Calu3 (cell line): ENCODE data around the gene VPS25. TPM values are rescaled to one million over a fixed set of nuclear protein-coding genes. Genes with fewer than 3 reads are reported as not detected.

Experiments
- BruUV-seq: library from RNA; stranded (reverse); fragments of 400-500 nt; replicated peaks from 2 replicates; lab custom pipeline; 2021; lab: Mats Ljungman, UMichigan
- CTCF ChIA-PET: fragments of 300-600 bp; sonication (Branson Sonifier 250); formaldehyde crosslinking; loops from one replicate; lab custom pipeline; 2022; ENCODE audit warnings: antibody characterized with exemption; lab: Charles Lee
- DNase-seq: peaks from one replicate; pipeline ENCODE4 v3.0.0; 2022
- H3K27ac Mint-ChIP-seq: one replicate; pipeline ENCODE4 v1.8.0; 2022; ENCODE audit warnings: mixed read lengths; ENCODE audit not compliant: unreplicated experiment
- H3K27me3 Mint-ChIP-seq: one replicate; pipeline ENCODE4 v1.8.0; 2022; ENCODE audit warnings: mixed read lengths; ENCODE audit not compliant: unreplicated experiment
- H3K36me3 Mint-ChIP-seq: one replicate; pipeline ENCODE4 v1.8.0; 2022; ENCODE audit warnings: mild to moderate bottlenecking, moderate library complexity, mixed read lengths; ENCODE audit not compliant: insufficient read depth, unreplicated experiment
- H3K4me1 Mint-ChIP-seq: one replicate; pipeline ENCODE4 v1.8.0; 2022; ENCODE audit warnings: mild to moderate bottlenecking, low read depth, mixed read lengths; ENCODE audit not compliant: unreplicated experiment
- H3K4me3 Mint-ChIP-seq: one replicate; pipeline ENCODE4 v1.8.0; 2022; ENCODE audit warnings: mild to moderate bottlenecking, low read depth, moderate library complexity, mixed read lengths; ENCODE audit not compliant: unreplicated experiment
- H3K9me3 Mint-ChIP-seq: one replicate; pipeline ENCODE4 v1.8.0; 2022; ENCODE audit warnings: low read depth, mixed read lengths; ENCODE audit not compliant: unreplicated experiment
- intact Hi-C: fragments of 100-400 bp; cut with micrococcal nuclease; formaldehyde crosslinking; loops from one replicate; pipeline ENCODE4 v1.10.0; 2022; ENCODE audit not compliant: unreplicated experiment
- total RNA-seq: library from RNA; stranded (reverse); gene quantifications from 2 replicates; pipeline ENCODE4 v1.2.3, GENCODE V29; 2022
- TF ChIP-seq, protein P1 (sequence below): fragments of 200-600 bp; IDR thresholded peaks from one replicate; pipeline ENCODE4 v1.8.0; 2022; ENCODE audit warnings: antibody characterized with exemption; ENCODE audit not compliant: unreplicated experiment

Gene VPS25
- total RNA-seq, 1 experiment from 2014 or later: 93.9 TPM

DNA sequence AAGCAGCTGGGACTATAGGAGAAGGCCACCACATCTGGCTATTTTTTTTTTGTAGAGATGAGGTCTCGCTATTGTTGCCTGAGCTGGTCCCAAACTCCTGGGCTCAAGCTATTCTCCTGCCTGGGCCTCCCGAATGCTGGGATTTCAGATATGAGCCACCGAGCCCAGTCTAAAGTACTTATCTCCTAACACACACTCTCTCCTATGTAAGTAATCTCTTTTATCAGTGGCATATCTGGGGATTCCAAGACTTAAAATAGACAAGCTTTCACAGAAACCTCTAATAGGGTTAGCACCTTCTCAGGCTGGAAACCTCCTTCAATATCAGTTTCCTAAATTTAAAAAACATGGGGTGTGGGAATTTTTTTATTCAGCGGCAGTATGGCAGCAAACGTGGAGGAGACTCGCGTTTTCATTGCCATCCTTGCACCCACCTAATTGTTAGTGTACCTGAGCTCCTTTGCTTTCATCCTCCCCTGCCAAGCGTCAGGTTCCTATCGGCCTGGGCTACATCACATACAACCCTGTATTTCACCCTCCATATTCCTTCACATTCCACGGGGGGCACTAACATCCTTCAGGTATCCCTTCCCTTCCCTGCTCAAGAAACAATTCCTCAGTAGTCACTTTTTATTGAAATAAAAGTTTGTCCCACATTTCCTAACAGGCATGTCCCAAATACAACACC, 29.5 kb upstream of the VPS25 start:
- peak; percentile 32 for DNase-seq
- BruUV-seq: TSS peak; percentile 44
- Mint-ChIP-seq H3K27ac (peak overlapping the region; percentile 86), H3K4me1 (peaks cover 9% of the 10 kb centered on the region), H3K9me3 (no peaks in the 10 kb centered on the region), H3K27me3 (peaks cover 19% of the 10 kb centered on the region), H3K36me3 (peaks cover 21% of the 10 kb centered on the region), H3K4me3 (peak overlapping the region; percentile 87)
- TF ChIP-seq, protein P1, sequence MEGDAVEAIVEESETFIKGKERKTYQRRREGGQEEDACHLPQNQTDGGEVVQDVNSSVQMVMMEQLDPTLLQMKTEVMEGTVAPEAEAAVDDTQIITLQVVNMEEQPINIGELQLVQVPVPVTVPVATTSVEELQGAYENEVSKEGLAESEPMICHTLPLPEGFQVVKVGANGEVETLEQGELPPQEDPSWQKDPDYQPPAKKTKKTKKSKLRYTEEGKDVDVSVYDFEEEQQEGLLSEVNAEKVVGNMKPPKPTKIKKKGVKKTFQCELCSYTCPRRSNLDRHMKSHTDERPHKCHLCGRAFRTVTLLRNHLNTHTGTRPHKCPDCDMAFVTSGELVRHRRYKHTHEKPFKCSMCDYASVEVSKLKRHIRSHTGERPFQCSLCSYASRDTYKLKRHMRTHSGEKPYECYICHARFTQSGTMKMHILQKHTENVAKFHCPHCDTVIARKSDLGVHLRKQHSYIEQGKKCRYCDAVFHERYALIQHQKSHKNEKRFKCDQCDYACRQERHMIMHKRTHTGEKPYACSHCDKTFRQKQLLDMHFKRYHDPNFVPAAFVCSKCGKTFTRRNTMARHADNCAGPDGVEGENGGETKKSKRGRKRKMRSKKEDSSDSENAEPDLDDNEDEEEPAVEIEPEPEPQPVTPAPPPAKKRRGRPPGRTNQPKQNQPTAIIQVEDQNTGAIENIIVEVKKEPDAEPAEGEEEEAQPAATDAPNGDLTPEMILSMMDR: no peak
- CTCF ChIA-PET: interaction anchor here (0.7 to 2.1 kb wide), 4 partner anchors 20 to 120 kb away, joined by 3 to 9 read pairs (median 6); no protein-coding TSS in a partner anchor
- intact Hi-C loops: no loop called here

DNA sequence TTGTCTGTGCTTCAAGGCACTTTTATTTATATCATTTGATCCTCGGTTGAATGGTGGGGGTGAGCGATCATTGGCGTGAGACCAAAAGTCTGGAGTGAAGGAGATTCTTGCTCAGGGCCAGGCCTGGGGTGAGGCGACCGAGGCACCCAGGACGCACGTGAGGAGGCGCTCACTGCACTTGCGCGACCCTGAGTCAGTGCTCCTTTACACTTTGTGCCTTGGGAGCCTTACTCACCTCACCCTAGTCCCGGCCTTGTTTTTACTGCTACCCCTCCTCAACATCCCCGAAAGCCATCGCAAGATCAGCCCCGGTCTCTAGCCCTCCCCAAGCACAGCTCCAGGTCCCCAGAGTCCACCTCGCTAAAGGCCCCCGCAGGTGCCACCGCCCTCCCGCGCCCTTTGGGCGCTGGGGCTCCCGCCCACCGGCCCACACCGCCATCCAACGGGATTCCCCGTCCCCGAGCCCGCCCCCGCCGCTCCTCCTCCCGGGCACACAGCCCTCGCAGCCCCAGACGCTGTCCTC, 28.9 kb upstream of the VPS25 start:
- DNase-seq: peak; percentile 83
- Mint-ChIP-seq H3K27ac (peak overlapping the region; percentile 86), H3K4me3 (peak overlapping the region; percentile 87), H3K27me3 (peaks cover 25% of the 10 kb centered on the region), H3K4me1 (peaks cover 9% of the 10 kb centered on the region), H3K36me3 (peaks cover 21% of the 10 kb centered on the region), H3K9me3 (no peaks in the 10 kb centered on the region)
- intact Hi-C loops: no loop called here
- TF ChIP-seq, protein P1: no peak
- CTCF ChIA-PET: interaction anchor here (1.3 to 2.1 kb wide), 2 partner anchors 19 to 120 kb away, joined by 6 to 9 read pairs; no protein-coding TSS in a partner anchor
- no TSS peak for BruUV-seq

DNA sequence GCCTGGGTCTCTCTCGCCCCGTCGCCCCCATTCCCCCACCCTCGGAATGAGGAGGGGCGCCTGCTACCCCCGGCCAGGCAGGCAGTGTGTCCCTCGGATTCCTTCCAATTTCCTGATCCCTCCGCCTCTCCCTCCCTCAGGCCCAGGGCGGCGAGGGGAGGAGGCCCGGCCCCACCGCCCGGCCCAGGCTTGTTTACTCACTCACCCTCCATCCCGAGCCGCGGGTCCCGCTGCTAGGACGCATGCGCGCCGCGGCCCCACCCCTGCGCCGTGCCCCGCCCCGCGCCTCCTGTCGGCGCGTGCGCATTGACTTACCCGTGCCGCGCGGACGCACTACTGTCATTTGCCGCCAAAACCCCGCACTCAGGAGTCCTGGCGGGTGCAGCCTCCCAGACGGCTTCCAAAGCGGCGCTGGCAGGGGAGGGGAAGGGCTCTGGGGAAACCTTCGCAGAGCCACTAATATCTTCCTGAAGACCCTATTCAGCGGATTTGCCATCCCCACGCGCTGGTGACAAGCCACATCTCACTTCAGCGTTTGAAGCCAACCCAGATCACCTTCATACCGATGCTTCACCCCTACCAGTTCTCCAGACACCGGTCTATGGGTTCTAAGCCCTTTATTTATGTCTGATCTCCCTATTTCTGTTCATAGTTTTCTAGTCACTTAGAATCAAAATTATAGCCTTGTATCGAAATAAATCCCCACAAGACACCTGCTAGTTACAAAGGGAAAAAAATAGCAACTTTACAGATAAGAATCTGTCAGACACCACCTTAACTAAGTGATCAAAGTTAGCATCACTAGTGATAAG, 28.2 kb upstream of the VPS25 start, which contains the start of gene EZH1:
Gene EZH1 (minus strand): TSS at position 235 of the 812 bp plus-strand sequence. CDS start 16,099 bp downstream, outside the sequence.
- intact Hi-C loops: no loop called here
- H3K4me3 Mint-ChIP-seq: peak within 1 kb of the TSS; percentile 87
- peak within 1 kb of the TSS; percentile 86 for H3K27ac Mint-ChIP-seq
- CTCF ChIA-PET: interaction anchor here (2.1 kb wide), 1 partner anchor 18 kb away, joined by 9 read pairs; no protein-coding TSS in a partner anchor
- peaks cover 21% of the 10 kb centered on the region for H3K36me3 Mint-ChIP-seq
- no peaks in the 10 kb centered on the region for H3K9me3 Mint-ChIP-seq
- H3K27me3 Mint-ChIP-seq: peaks cover 30% of the 10 kb centered on the region
- no TSS peak for BruUV-seq
- peak; percentile 98 for DNase-seq
- H3K4me1 Mint-ChIP-seq: peaks cover 9% of the 10 kb centered on the region
- TF ChIP-seq, protein P1: no peak

DNA sequence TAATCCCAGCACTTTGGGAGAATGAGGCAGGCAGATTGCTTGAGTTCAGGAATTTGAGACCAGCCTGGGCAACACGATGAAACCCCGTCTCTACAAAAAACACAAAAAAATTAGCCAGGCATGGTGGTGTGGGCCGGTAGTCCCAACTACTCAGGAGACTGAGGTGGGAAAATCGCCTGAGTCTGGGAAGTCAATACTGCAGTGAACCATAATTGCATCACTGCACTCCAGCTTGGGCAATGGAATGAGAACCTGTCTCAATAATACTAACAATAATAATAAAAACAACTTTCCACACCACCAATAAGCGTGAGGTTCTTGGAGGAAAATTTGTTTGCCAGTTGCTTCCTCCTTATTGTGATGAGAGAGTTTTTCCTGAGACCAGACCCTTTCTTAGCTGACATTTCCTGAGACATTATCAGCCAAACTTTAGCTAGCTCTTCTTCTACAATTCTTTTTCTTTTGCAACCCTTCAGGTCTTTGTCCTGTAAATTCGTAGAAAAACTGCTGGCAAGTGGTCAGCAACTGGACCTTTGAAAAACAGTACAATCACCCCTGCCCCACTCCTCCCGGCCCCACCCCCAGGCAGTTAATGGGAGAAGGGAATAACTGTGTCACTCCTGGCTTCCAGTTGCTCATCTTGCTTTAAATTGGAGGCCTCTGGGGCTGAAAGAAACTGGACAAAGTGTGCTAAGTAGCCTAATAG, 24.9 kb upstream of the VPS25 start:
- Mint-ChIP-seq H3K4me3 (no peak overlapping the region), H3K27me3 (peaks cover 47% of the 10 kb centered on the region), H3K4me1 (peaks cover 9% of the 10 kb centered on the region), H3K36me3 (peaks cover 21% of the 10 kb centered on the region), H3K9me3 (no peaks in the 10 kb centered on the region), H3K27ac (no peak overlapping the region)
- DNase-seq: no peak
- no TSS peak for BruUV-seq
- CTCF ChIA-PET: interaction anchor here (0.5 to 1.4 kb wide), 3 partner anchors 10 to 15 kb away, joined by 3 to 4 read pairs (median 3); no protein-coding TSS in a partner anchor
- intact Hi-C loops: no loop called here
- TF ChIP-seq, protein P1: no peak
